ENCODE measurements around the gene TRIM32.

- no peak for TF ChIP-seq CTCF (IDR thresholded peaks at IDR 0.05)
- no peak for TF ChIP-seq POLR2A (IDR thresholded peaks at IDR 0.05)
Measured at GRCh38 chr9:116733010-116733641, 46.0 kb downstream of the TRIM32 start.

Data from adrenal gland (tissue), 5 donors.